Activated B cell treated with CpG ODN at 0.5 μM for 24 hours (primary cell): Measurements from ENCODE around the gene NHSL1. TPM values are rescaled to one million over a fixed set of nuclear protein-coding genes. Genes with fewer than 3 reads are reported as not detected.

ENCODE experiments used
- ATAC-seq: fragments of 200-7000 bp; cut with Tn5 transposase; one replicate; pipeline ENCODE4 v1.10.0; 2021; ENCODE audit warnings: low read depth, mild to moderate bottlenecking, moderate library complexity
- CTCF ChIA-PET: fragments of 350-600 bp; sonication (Branson Sonifier 250); formaldehyde crosslinking; loops from one replicate; lab custom pipeline; 2021; ENCODE audit warnings: antibody characterized with exemption; lab: Charles Lee
- POLR2A ChIA-PET: fragments of 350-600 bp; sonication (Branson Sonifier 250); formaldehyde crosslinking; loops from one replicate; lab custom pipeline; 2021; ENCODE audit warnings: antibody characterized with exemption; lab: Charles Lee
- DNase-seq: peaks from one replicate; pipeline ENCODE4 v3.0.0; 2022
- H3K27ac Mint-ChIP-seq: one replicate; pipeline ENCODE4 v1.8.0; 2020; ENCODE audit warnings: mixed read lengths
- H3K27me3 Mint-ChIP-seq: one replicate; pipeline ENCODE4 v1.8.0; 2021; ENCODE audit warnings: mixed read lengths
- H3K36me3 Mint-ChIP-seq: one replicate; pipeline ENCODE4 v1.8.0; 2021; ENCODE audit warnings: low read depth, mixed read lengths
- H3K4me1 Mint-ChIP-seq: one replicate; pipeline ENCODE4 v1.8.0; 2021; ENCODE audit warnings: mixed read lengths
- H3K4me3 Mint-ChIP-seq: one replicate; pipeline ENCODE4 v1.8.0; 2020; ENCODE audit warnings: mild to moderate bottlenecking, mixed read lengths
- H3K9me3 Mint-ChIP-seq: one replicate; pipeline ENCODE4 v1.8.0; 2020; ENCODE audit warnings: mixed read lengths
- intact Hi-C: fragments of 100-400 bp; cut with micrococcal nuclease; formaldehyde crosslinking; loops from one replicate; pipeline ENCODE4 v1.15.1; 2024
- total RNA-seq: library from RNA; stranded (reverse); gene quantifications from 2 replicates; pipeline ENCODE4 v1.2.3, GENCODE V29; 2022
- TF ChIP-seq, protein P1 (sequence below): fragments of 200-600 bp; IDR thresholded peaks from one replicate; pipeline ENCODE4 v1.8.0; 2022; ENCODE audit warnings: antibody characterized with exemption, mild to moderate bottlenecking

Gene NHSL1
- total RNA-seq, 1 donor from 2014 or later = 1.4 TPM

GRCh38 chr6:138518054-138518453 lies 18.8 kb upstream of the NHSL1 start:
- CTCF ChIA-PET = interaction anchor here (0.6 to 5.5 kb wide), 14 partner anchors 8 to 808 kb away, joined by 3 to 70 read pairs (median 4); partner anchors contain the start of gene HEBP2
- TF ChIP-seq, protein P1, sequence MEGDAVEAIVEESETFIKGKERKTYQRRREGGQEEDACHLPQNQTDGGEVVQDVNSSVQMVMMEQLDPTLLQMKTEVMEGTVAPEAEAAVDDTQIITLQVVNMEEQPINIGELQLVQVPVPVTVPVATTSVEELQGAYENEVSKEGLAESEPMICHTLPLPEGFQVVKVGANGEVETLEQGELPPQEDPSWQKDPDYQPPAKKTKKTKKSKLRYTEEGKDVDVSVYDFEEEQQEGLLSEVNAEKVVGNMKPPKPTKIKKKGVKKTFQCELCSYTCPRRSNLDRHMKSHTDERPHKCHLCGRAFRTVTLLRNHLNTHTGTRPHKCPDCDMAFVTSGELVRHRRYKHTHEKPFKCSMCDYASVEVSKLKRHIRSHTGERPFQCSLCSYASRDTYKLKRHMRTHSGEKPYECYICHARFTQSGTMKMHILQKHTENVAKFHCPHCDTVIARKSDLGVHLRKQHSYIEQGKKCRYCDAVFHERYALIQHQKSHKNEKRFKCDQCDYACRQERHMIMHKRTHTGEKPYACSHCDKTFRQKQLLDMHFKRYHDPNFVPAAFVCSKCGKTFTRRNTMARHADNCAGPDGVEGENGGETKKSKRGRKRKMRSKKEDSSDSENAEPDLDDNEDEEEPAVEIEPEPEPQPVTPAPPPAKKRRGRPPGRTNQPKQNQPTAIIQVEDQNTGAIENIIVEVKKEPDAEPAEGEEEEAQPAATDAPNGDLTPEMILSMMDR = no peak
- no peak for DNase-seq
- H3K36me3 Mint-ChIP-seq = no peaks in the 10 kb centered on the region
- no peak overlapping the region for H3K4me3 Mint-ChIP-seq
- intact Hi-C loops = loop anchor here (5.0 kb wide), 1 partner anchor 249 kb away; no protein-coding TSS in a partner anchor
- H3K9me3 Mint-ChIP-seq = peaks cover 3% of the 10 kb centered on the region
- no peaks in the 10 kb centered on the region for H3K4me1 Mint-ChIP-seq
- no peak overlapping the region for H3K27ac Mint-ChIP-seq
- H3K27me3 Mint-ChIP-seq = peaks cover 20% of the 10 kb centered on the region
- ATAC-seq = no peak
- POLR2A ChIA-PET = interaction anchor here (1.2 kb wide), 1 partner anchor 402 kb away, joined by 5 read pairs; no protein-coding TSS in a partner anchor

DNA sequence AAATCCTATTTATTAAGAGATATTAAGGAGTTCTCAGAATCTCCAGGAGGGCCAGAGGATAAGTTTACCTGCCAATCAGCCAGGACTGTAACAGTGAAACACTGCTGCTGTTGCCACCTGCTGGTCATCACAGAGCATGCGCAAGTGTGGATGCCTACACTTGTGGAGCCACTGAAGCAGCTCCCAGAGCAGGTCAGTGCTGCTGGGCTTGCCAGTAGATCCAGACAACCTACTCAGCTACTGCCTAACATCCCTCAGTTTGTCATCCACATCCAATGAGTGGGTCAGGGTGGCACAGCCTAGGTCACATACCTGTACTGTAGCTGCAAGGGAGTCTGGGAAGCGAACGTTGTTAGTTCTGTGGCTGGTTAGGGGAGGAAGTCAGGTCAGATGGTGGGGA lies 18.3 kb upstream of the NHSL1 start:
- CTCF ChIA-PET = interaction anchor here (0.6 to 5.5 kb wide), 13 partner anchors 9 to 808 kb away, joined by 3 to 70 read pairs (median 4); partner anchors contain the start of gene HEBP2
- intact Hi-C loops = loop anchor here (1.0 to 5.0 kb wide), 3 partner anchors 88 to 401 kb away; no protein-coding TSS in a partner anchor
- peak; percentile 24 for DNase-seq
- ATAC-seq = peak; percentile 84
- H3K4me1 Mint-ChIP-seq = no peaks in the 10 kb centered on the region
- H3K27me3 Mint-ChIP-seq = peaks cover 20% of the 10 kb centered on the region
- TF ChIP-seq, protein P1 = peak; percentile 58
- H3K27ac Mint-ChIP-seq = no peak overlapping the region
- H3K9me3 Mint-ChIP-seq = peaks cover 3% of the 10 kb centered on the region
- H3K36me3 Mint-ChIP-seq = no peaks in the 10 kb centered on the region
- POLR2A ChIA-PET = interaction anchor here (1.2 kb wide), 1 partner anchor 402 kb away, joined by 5 read pairs; no protein-coding TSS in a partner anchor
- no peak overlapping the region for H3K4me3 Mint-ChIP-seq

GRCh38 chr6:138515657-138516248 lies 16.5 kb upstream of the NHSL1 start:
- POLR2A ChIA-PET = no interaction called here

GRCh38 chr6:138514860-138515540 lies 15.7 kb upstream of the NHSL1 start:
- Mint-ChIP-seq H3K27me3 (peaks cover 17% of the 10 kb centered on the region), H3K4me1 (no peaks in the 10 kb centered on the region), H3K36me3 (no peaks in the 10 kb centered on the region), H3K9me3 (peaks cover 3% of the 10 kb centered on the region), H3K27ac (no peak overlapping the region), H3K4me3 (no peak overlapping the region)
- DNase-seq (no peak), ATAC-seq (no peak)
- TF ChIP-seq, protein P1 = no peak
- POLR2A ChIA-PET = no interaction called here
- intact Hi-C loops = loop anchor here (5.0 kb wide), 1 partner anchor 252 kb away; no protein-coding TSS in a partner anchor
- CTCF ChIA-PET = interaction anchor here (0.7 to 5.5 kb wide), 4 partner anchors 41 to 399 kb away, joined by 3 to 70 read pairs (median 34); no protein-coding TSS in a partner anchor

More at GRCh38 chr6:138515657-138516248, 16.5 kb upstream of the NHSL1 start:
- Mint-ChIP-seq H3K27me3 (peaks cover 21% of the 10 kb centered on the region), H3K9me3 (peaks cover 3% of the 10 kb centered on the region), H3K36me3 (no peaks in the 10 kb centered on the region), H3K27ac (no peak overlapping the region), H3K4me1 (no peaks in the 10 kb centered on the region), H3K4me3 (no peak overlapping the region)
- intact Hi-C loops = loop anchor here (5.0 kb wide), 1 partner anchor 252 kb away; no protein-coding TSS in a partner anchor
- ATAC-seq (no peak), DNase-seq (no peak)
- TF ChIP-seq, protein P1 = no peak
- CTCF ChIA-PET = interaction anchor here (0.9 to 5.5 kb wide), 3 partner anchors 79 to 400 kb away, joined by 3 to 70 read pairs (median 64); no protein-coding TSS in a partner anchor
